HepG2 (cell line): ENCODE results near the gene FKBP10.

ENCODE experiments used
- EZH2 ChIP-seq: conservative IDR thresholded peaks from 2 replicates; pipeline ENCODE4 v1.6.1; 2012; ENCODE audit warnings: mild to moderate bottlenecking, low read depth, low read length, moderate library complexity
- ZNF234 ChIP-seq: sonication (generic); formaldehyde crosslinking; conservative IDR thresholded peaks from 2 replicates; pipeline ENCODE4 v1.5.1; 2020; ENCODE audit warnings: mild to moderate bottlenecking, missing genetic modification reagents
- TF ChIP-seq, protein P1 (sequence below): sonication (generic); formaldehyde crosslinking; IDR thresholded peaks from 2 replicates; pipeline ENCODE4 v1.5.0; 2020; ENCODE audit warnings: mild to moderate bottlenecking, missing genetic modification reagents, moderate library complexity

DNA sequence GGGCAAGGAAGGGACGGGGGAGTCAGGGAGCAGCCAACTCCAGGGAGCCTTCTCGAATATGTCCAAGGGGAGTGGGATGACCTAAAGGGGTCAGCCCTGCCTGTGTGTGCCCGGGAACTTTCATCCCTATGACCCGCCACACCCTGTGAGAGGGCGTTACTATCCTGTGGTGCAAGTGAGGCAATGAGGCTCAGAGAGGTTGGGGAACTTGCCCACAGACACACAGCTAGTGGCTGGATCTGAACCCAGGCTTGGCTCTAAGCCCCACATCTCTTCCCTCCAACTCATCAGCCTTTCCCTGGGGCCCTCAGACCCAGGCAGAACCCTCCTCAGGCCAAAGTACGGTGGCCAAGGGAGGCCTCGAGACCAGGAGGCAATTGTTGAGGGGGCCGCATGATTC lies 49.5 kb upstream of the FKBP10 start:
- no peak for TF ChIP-seq ZNF234
- no peak for TF ChIP-seq EZH2
- TF ChIP-seq, protein P1, sequence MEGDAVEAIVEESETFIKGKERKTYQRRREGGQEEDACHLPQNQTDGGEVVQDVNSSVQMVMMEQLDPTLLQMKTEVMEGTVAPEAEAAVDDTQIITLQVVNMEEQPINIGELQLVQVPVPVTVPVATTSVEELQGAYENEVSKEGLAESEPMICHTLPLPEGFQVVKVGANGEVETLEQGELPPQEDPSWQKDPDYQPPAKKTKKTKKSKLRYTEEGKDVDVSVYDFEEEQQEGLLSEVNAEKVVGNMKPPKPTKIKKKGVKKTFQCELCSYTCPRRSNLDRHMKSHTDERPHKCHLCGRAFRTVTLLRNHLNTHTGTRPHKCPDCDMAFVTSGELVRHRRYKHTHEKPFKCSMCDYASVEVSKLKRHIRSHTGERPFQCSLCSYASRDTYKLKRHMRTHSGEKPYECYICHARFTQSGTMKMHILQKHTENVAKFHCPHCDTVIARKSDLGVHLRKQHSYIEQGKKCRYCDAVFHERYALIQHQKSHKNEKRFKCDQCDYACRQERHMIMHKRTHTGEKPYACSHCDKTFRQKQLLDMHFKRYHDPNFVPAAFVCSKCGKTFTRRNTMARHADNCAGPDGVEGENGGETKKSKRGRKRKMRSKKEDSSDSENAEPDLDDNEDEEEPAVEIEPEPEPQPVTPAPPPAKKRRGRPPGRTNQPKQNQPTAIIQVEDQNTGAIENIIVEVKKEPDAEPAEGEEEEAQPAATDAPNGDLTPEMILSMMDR (CRISPR knock-in tag), result no peak
